Measurements from ENCODE around the gene BABAM2. TPM values are rescaled to one million over a fixed set of nuclear protein-coding genes. Genes with fewer than 3 reads are reported as not detected.

The BABAM2 gene
- total RNA-seq, 1 experiment from 2014 or later = 16.3 TPM

DNA sequence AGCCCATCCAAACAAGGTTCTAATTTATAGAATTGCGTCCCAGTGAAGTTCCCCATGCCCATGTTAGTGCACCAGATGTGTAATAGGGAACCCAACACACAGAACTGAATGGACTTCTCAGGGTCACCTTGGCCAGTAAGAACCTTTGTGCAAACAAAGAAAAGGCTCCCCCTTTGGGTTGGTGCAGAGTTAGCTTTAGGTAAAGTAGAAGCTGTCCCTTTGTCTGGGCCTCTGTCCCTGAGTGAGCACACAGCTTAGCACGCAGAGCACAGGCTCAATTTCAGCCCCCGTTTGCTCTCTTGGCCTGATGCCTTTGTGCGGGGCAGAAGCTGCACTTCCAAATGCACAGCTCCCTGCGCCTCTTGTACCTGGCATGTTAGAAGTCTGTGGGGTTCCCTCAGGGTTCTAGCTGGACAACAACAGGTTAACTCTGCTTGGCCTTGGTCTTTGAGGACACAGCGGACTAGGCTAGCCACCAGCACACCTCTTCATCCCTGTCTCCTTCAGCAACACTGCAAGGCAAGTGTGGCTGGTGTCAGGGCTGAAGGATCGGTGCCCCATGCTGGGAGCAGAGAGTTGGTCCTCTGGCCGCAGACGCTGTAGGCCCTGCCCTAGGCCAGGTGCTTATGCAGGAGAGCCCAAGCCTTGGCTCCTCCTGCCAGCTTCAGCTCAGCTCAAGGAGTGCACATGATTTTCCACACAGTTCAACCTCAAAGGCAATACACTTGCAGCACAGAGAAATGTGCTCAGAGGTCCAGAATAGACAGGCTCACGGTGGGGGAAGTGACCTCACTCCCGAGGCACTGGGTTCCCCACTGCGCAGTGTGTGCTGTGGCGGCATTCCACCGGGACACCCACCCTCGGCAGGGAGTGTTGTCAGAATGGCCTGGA, 428.8 kb downstream of the BABAM2 start:
- peaks cover 6% of the 10 kb centered on the region; the same call in 1 of the 2 replicates for H3K4me1 ChIP-seq (ENCODE audit: insufficient read depth, low read length)
- H3K4me3 ChIP-seq (ENCODE audit: low read length) = no peak overlapping the region
- H3F3A ChIP-seq (ENCODE audit: low read length, unreplicated experiment) = no peaks in the 10 kb centered on the region
- ChIA-PET POLR2A (ENCODE audit: unreplicated experiment) (no interaction called here), CTCF (interaction anchor here (0.6 kb wide), 1 partner anchor 366 kb away, joined by 3 read pairs; no protein-coding TSS in a partner anchor)
- H3K79me2 ChIP-seq (ENCODE audit: low read length) = no peaks in the 10 kb centered on the region
- H2AFZ ChIP-seq (ENCODE audit: low read length) = no peak overlapping the region
- no peak overlapping the region for H3K9ac ChIP-seq (ENCODE audit: low read length)
- BruUV-seq (replicated peaks) = no TSS peak
- no peaks in the 10 kb centered on the region for H3K9me2 ChIP-seq (replicated peaks; ENCODE audit: low read length)
- no peaks in the 10 kb centered on the region for H3K36me3 ChIP-seq (ENCODE audit: low read depth, low read length)
- H3K9me3 ChIP-seq (ENCODE audit: low read length) = no peaks in the 10 kb centered on the region
- intact Hi-C loops (cut with micrococcal nuclease) = no loop called here
- no peak overlapping the region for H3K4me2 ChIP-seq (ENCODE audit: low read length)
- H4K20me1 ChIP-seq (ENCODE audit: low read length) = no peaks in the 10 kb centered on the region
- no peak for TF ChIP-seq CTCF (conservative IDR thresholded peaks at IDR 0.05; ENCODE audit: low read depth, low read length)
- no peak for TF ChIP-seq EZH2phosphoT487 (IDR thresholded peaks at IDR 0.05; ENCODE audit: borderline replicate concordance, low read length)
- TF ChIP-seq EZH2 (IDR thresholded peaks at IDR 0.05; ENCODE audit: low read length, unreplicated experiment) = no peak
- no peak for ATAC-seq
- H3K27ac ChIP-seq (ENCODE audit: low read length) = no peak overlapping the region
- H3K27me3 ChIP-seq (ENCODE audit: low read length) = no peaks in the 10 kb centered on the region
- DNase-seq = no peak

DNA sequence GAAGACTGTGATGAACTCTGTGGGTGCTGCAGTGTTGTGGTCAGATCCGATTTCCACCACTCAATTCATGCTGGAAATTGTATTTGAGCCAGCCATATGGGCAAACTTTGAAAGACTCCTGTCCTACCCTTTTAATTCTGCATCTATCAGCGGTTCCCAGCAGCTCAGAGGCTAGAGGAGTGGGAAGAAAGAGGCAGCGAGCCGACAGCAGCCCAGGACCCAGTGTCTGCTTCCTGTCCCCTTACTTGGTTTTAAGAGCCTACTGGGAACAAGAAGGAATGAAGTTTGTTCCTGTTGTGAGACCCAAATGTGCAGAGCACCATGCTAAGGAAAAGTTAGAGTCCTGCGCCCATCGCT, 429.5 kb downstream of the BABAM2 start:
- Histone ChIP-seq H3K9me2 (replicated peaks; ENCODE audit: low read length) (no peaks in the 10 kb centered on the region), H3K4me3 (ENCODE audit: low read length) (no peak overlapping the region), H3K4me2 (ENCODE audit: low read length) (no peak overlapping the region), H3K4me1 (ENCODE audit: insufficient read depth, low read length) (peaks cover 6% of the 10 kb centered on the region; the same call in 1 of the 2 replicates), H3K9me3 (ENCODE audit: low read length) (no peaks in the 10 kb centered on the region), H3K9ac (ENCODE audit: low read length) (no peak overlapping the region), H3K27me3 (ENCODE audit: low read length) (no peaks in the 10 kb centered on the region), H3K79me2 (ENCODE audit: low read length) (no peaks in the 10 kb centered on the region), H3K36me3 (ENCODE audit: low read depth, low read length) (no peaks in the 10 kb centered on the region), H3K27ac (ENCODE audit: low read length) (no peak overlapping the region), H4K20me1 (ENCODE audit: low read length) (no peaks in the 10 kb centered on the region), H3F3A (ENCODE audit: low read length, unreplicated experiment) (no peaks in the 10 kb centered on the region), H2AFZ (ENCODE audit: low read length) (no peak overlapping the region)
- intact Hi-C loops (cut with micrococcal nuclease) = no loop called here
- CTCF ChIA-PET = no interaction called here
- ATAC-seq (no peak), DNase-seq (no peak)
- POLR2A ChIA-PET (ENCODE audit: unreplicated experiment) = no interaction called here
- no TSS peak for BruUV-seq (replicated peaks)
- TF ChIP-seq EZH2 (IDR thresholded peaks at IDR 0.05; ENCODE audit: low read length, unreplicated experiment) = no peak

DNA sequence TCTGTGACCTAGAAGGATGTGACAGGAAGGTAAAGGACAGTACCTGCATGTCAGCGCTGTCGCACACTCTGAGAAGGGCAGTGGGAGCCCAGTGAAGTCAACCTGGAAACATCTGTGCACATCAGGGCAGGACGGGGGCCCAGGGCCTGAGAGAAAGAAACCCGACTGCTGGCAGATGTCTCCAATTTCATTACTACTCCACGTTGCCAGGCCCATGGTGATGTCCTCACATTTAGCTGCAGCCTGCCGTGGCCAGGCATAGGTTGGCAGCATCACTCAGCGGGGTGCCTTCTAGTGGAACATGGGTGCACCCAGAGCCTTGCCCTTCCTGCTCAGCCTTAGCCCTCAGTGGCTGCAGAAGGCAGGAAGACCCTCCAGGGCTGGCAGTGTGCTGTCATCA, 429.8 kb downstream of the BABAM2 start:
- CTCF ChIA-PET = no interaction called here
- no TSS peak for BruUV-seq (replicated peaks)
- DNase-seq (no peak), ATAC-seq (no peak)
- POLR2A ChIA-PET (ENCODE audit: unreplicated experiment) = interaction anchor here (0.6 kb wide), 1 partner anchor 544 kb away, joined by 3 read pairs; no protein-coding TSS in a partner anchor
- Histone ChIP-seq H4K20me1 (ENCODE audit: low read length) (no peaks in the 10 kb centered on the region), H3F3A (ENCODE audit: low read length, unreplicated experiment) (no peaks in the 10 kb centered on the region), H3K9ac (ENCODE audit: low read length) (no peak overlapping the region), H3K4me2 (ENCODE audit: low read length) (no peak overlapping the region), H3K4me1 (ENCODE audit: insufficient read depth, low read length) (peaks cover 6% of the 10 kb centered on the region; the same call in 1 of the 2 replicates), H3K27me3 (ENCODE audit: low read length) (no peaks in the 10 kb centered on the region), H3K4me3 (ENCODE audit: low read length) (no peak overlapping the region), H3K9me3 (ENCODE audit: low read length) (no peaks in the 10 kb centered on the region), H3K79me2 (ENCODE audit: low read length) (no peaks in the 10 kb centered on the region), H3K36me3 (ENCODE audit: low read depth, low read length) (no peaks in the 10 kb centered on the region), H2AFZ (ENCODE audit: low read length) (no peak overlapping the region), H3K27ac (ENCODE audit: low read length) (no peak overlapping the region), H3K9me2 (replicated peaks; ENCODE audit: low read length) (no peaks in the 10 kb centered on the region)
- no peak for TF ChIP-seq EZH2phosphoT487 (IDR thresholded peaks at IDR 0.05; ENCODE audit: borderline replicate concordance, low read length)
- no peak for TF ChIP-seq CTCF (conservative IDR thresholded peaks at IDR 0.05; ENCODE audit: low read depth, low read length)
- TF ChIP-seq EZH2 (IDR thresholded peaks at IDR 0.05; ENCODE audit: low read length, unreplicated experiment) = no peak
- intact Hi-C loops (cut with micrococcal nuclease) = no loop called here

Data from PC-3 (cell line).